Adrenal gland (tissue), 12 donors: ENCODE results near the gene PKLR. TPM values are rescaled to one million over a fixed set of nuclear protein-coding genes. Genes with fewer than 3 reads are reported as not detected.
A peak's percentile ranks its signal among the peaks of the same experiment; 100 is the strongest.

Experiments used
- DNase-seq, 7 donors: peaks; one replicate each; pipeline ENCODE4 v3.0.0-alpha.2; 2019 to 2020
- H3K27ac ChIP-seq, 5 donors: fragments of 200-600 bp; sonication (generic) in 4 of 5; 1 replicate in 3 of 5; 2 replicates in 2 of 5; pipeline versions ENCODE4 v1.5.1 to v1.8.0; 2016 to 2020; ENCODE audit warnings: mild to moderate bottlenecking in 1 of 5
- H3K27me3 ChIP-seq: fragments of 200-600 bp; 2 replicates; pipeline ENCODE4 v1.8.0; 2021
- H3K36me3 ChIP-seq, 2 donors: fragments of 200-600 bp; replicated peaks in 1 of 2; 1 replicate in 1 of 2; 2 replicates in 1 of 2; pipeline versions ENCODE4 v1.5.1 to v1.8.0; 2018 to 2022
- H3K4me1 ChIP-seq, 2 donors: fragments of 200-600 bp; replicated peaks in 1 of 2; 1 replicate in 1 of 2; 2 replicates in 1 of 2; pipeline versions ENCODE4 v1.5.1 to v1.8.0; 2018 to 2021
- H3K4me3 ChIP-seq, 4 donors: fragments of 200-600 bp; sonication (generic) in 3 of 4; one replicate each; pipeline ENCODE4 v1.5.1; 2016 to 2018
- H3K9me3 ChIP-seq, 3 donors: fragments of 200-600 bp; sonication (generic) in 1 of 3; replicated peaks in 1 of 3; 1 replicate in 2 of 3; 2 replicates in 1 of 3; pipeline versions ENCODE4 v1.5.1 to v1.8.0; 2016 to 2021
- POLR2A ChIP-seq, 2 donors: fragments of 450-650 bp; IDR thresholded peaks; one replicate each; pipeline ENCODE4 v1.6.1; 2017; ENCODE audit warnings: antibody characterized with exemption in 2 of 2, mild to moderate bottlenecking in 2 of 2, moderate library complexity in 1 of 2
- WGBS, 4 donors: extraction: QIAGEN DNeasy Blood & Tissue Kit in 2 of 4; methylation state at CpG; one replicate each; pipeline versions ENCODE4 v1.1.5 to v1.1.7; 2013 to 2017; 5-methylcytosine and 5-hydroxymethylcytosine counted together
- intact Hi-C, 2 donors: fragments of 100-400 bp; cut with DNase I; formaldehyde crosslinking; loops; one replicate each; pipeline versions ENCODE4 v1.14.1 to v1.15.0; 2022 to 2023
- polyA plus RNA-seq, 3 donors: library from polyadenylated mRNA; stranded (reverse); fragments of 200-250 nt in 2 of 3; fragments of 350-450 nt in 1 of 3; fragmentation: Illumina TruSeq in 1 of 3; extraction: RNeasy Lipid Tissue Mini Kit (QIAGEN cat#74804) in 1 of 3; gene quantifications; one replicate each; pipeline ENCODE4 v1.2.3, GENCODE V29; 2013 to 2014
- total RNA-seq, 9 donors: library from RNA; depleted of rRNA in 4 of 9; stranded (reverse); fragments of >200 nt in 4 of 9; fragments of 120-200 nt in 1 of 9; fragmentation: NEBNext Ultra II Directional in 1 of 9; extraction: Animal tissue kit (Norgen Biotek cat#: 25700) in 1 of 9; gene quantifications; one replicate each; pipeline versions ENCODE4 v1.1.0 to v1.2.4, GENCODE V29; 2013 to 2023
- TF ChIP-seq, protein P1 (sequence below), 6 experiments: fragments of 450-650 bp in 4 of 6; fragments of 200-600 bp in 2 of 6; sonication (generic) in 1 of 6; IDR thresholded peaks; 1 replicate in 5 of 6; 2 replicates in 1 of 6; pipeline versions ENCODE4 v1.5.1 to v1.8.0; 2016 to 2021; ENCODE audit warnings: antibody characterized with exemption in 6 of 6, mild to moderate bottlenecking in 2 of 6, moderate library complexity in 1 of 6
- donor health status: healthy with polysubstance abuse.
- donor health status: Bipolar disorder and iron deficiency.
- donor health status: DM: yes; HTN: yes; CAD: no.
- donor health status: DM: no; HTN: no; CAD: no.
- donor health status: DM: no; HTN: no; CAD: no.
- donor health status: DM: yes; HTN: yes; CAD: no.

The PKLR gene
- total and polyA plus RNA-seq, 12 donors: 0.10 to 0.34 (median 0.21) TPM; not detected in 8

GRCh38 chr1:155245163-155245524, 56.1 kb downstream of the PKLR start:
- Histone ChIP-seq H3K27me3 (no peaks in the 10 kb centered on the region), H3K36me3 (peaks cover 0 to 16% of the 10 kb centered on the region in 2 donors), H3K27ac (peak overlapping the region in 4 of 5 donors; percentile 41 to 96 (median 87)), H3K4me3 (peak overlapping the region in 2 of 4 donors; percentile 12 to 63), H3K4me1 (peaks cover 18 to 22% of the 10 kb centered on the region in 2 donors), H3K9me3 (no peaks in the 10 kb centered on the region)
- intact Hi-C loops: no loop called here
- 56 to 66% (median 62%) methylated on average over 8 of the region's 8 CpGs for WGBS, 4 donors
- no peak for TF ChIP-seq POLR2A (IDR thresholded peaks at IDR 0.05)
- TF ChIP-seq, protein P1, sequence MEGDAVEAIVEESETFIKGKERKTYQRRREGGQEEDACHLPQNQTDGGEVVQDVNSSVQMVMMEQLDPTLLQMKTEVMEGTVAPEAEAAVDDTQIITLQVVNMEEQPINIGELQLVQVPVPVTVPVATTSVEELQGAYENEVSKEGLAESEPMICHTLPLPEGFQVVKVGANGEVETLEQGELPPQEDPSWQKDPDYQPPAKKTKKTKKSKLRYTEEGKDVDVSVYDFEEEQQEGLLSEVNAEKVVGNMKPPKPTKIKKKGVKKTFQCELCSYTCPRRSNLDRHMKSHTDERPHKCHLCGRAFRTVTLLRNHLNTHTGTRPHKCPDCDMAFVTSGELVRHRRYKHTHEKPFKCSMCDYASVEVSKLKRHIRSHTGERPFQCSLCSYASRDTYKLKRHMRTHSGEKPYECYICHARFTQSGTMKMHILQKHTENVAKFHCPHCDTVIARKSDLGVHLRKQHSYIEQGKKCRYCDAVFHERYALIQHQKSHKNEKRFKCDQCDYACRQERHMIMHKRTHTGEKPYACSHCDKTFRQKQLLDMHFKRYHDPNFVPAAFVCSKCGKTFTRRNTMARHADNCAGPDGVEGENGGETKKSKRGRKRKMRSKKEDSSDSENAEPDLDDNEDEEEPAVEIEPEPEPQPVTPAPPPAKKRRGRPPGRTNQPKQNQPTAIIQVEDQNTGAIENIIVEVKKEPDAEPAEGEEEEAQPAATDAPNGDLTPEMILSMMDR (IDR thresholded peaks at IDR 0.05): no peak
- no peak for DNase-seq

GRCh38 chr1:155244368-155245162, 56.7 kb downstream of the PKLR start:
- 0 to 1% (median 0%) methylated on average over 43 to 53 of the region's 53 CpGs for WGBS, 4 donors
- H3K4me1 ChIP-seq: peaks cover 20 to 21% of the 10 kb centered on the region in 2 donors
- H3K4me3 ChIP-seq: peak overlapping the region in 3 of 4 donors; percentile 45 to 63 (median 49)
- no peaks in the 10 kb centered on the region for H3K9me3 ChIP-seq
- intact Hi-C loops: loop anchor here in 1 of 2 donors (5.0 kb wide), 1 partner anchor 37 kb away; the partner anchor contains the start of genes MTX1 and THBS3
- no peaks in the 10 kb centered on the region for H3K27me3 ChIP-seq
- TF ChIP-seq POLR2A (IDR thresholded peaks at IDR 0.05): peak; percentile 93 to 94
- TF ChIP-seq, protein P1 (IDR thresholded peaks at IDR 0.05): peak in 5 of 6 experiments; percentile 46 to 98 (median 89)
- DNase-seq: peak; percentile 95 to 99 (median 98)
- peak overlapping the region; percentile 84 to 96 (median 87) for H3K27ac ChIP-seq
- H3K36me3 ChIP-seq: peaks cover 0 to 16% of the 10 kb centered on the region in 2 donors

DNA sequence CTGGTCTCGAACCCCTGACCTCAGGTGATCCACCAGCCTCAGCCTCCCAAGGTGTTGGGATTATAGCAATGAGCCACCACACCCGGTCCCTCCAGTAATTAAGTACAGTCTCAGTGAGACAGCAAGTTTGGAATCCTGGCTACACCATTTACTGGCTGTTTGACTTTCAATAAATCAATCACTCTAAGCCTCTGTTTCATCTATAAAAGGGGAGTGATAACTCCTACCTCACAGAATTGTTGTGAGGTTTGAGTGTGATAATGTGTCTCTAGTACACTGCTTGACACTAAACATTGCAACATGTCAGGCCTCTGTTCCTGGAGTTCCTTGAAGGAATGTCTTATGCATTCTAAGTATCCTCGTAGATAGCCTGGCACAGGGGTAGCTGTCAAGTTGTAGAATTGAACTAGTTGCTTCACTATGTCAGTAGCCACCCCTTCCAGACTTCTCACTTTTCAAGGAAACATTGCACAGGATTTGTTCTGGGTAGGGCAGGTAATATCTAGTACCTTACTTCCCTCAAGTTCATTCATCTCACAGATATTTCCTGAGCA, 58.4 kb downstream of the PKLR start:
- DNase-seq: no peak
- H3K36me3 ChIP-seq: peaks cover 0 to 8% of the 10 kb centered on the region in 2 donors
- peaks cover 20 to 21% of the 10 kb centered on the region in 2 donors for H3K4me1 ChIP-seq
- peak overlapping the region in 4 of 5 donors; percentile 9 to 96 (median 86) for H3K27ac ChIP-seq
- WGBS, 4 donors: 80 to 100% (median 86%) methylated on average over 2 to 3 of the region's 3 CpGs
- TF ChIP-seq, protein P1 (IDR thresholded peaks at IDR 0.05): no peak
- no peak for TF ChIP-seq POLR2A (IDR thresholded peaks at IDR 0.05)
- intact Hi-C loops: loop anchor here in 1 of 2 donors (5.0 kb wide), 1 partner anchor 36 kb away; the partner anchor contains the start of genes MTX1 and THBS3
- H3K9me3 ChIP-seq: no peaks in the 10 kb centered on the region
- H3K4me3 ChIP-seq: no peak overlapping the region
- no peaks in the 10 kb centered on the region for H3K27me3 ChIP-seq

- H3K4me3 ChIP-seq: no peak overlapping the region
- peak overlapping the region in 3 of 5 donors; percentile 21 to 59 (median 58) for H3K27ac ChIP-seq
- TF ChIP-seq POLR2A (IDR thresholded peaks at IDR 0.05): no peak
- no peaks in the 10 kb centered on the region for H3K9me3 ChIP-seq
- H3K36me3 ChIP-seq: peaks cover 0 to 12% of the 10 kb centered on the region in 2 donors
- WGBS, 4 donors: 59 to 76% (median 69%) methylated on average over 4 of the region's 4 CpGs
- H3K4me1 ChIP-seq: peaks cover 20 to 21% of the 10 kb centered on the region in 2 donors
- intact Hi-C loops: loop anchor here in 1 of 2 donors (5.0 kb wide), 1 partner anchor 35 kb away; the partner anchor contains the start of genes MTX1 and THBS3
- peak in 1 of 7 donors; percentile 23 for DNase-seq
- no peaks in the 10 kb centered on the region for H3K27me3 ChIP-seq
These were observed 59.4 kb downstream of the PKLR start for GRCh38 chr1:155241841-155242264.
